ENCODE results near the gene ECEL1. TPM values are rescaled to one million over a fixed set of nuclear protein-coding genes. Genes with fewer than 3 reads are reported as not detected.

The ECEL1 gene
- total RNA-seq, 1 donor from 2014 or later, result 0.14 TPM

DNA sequence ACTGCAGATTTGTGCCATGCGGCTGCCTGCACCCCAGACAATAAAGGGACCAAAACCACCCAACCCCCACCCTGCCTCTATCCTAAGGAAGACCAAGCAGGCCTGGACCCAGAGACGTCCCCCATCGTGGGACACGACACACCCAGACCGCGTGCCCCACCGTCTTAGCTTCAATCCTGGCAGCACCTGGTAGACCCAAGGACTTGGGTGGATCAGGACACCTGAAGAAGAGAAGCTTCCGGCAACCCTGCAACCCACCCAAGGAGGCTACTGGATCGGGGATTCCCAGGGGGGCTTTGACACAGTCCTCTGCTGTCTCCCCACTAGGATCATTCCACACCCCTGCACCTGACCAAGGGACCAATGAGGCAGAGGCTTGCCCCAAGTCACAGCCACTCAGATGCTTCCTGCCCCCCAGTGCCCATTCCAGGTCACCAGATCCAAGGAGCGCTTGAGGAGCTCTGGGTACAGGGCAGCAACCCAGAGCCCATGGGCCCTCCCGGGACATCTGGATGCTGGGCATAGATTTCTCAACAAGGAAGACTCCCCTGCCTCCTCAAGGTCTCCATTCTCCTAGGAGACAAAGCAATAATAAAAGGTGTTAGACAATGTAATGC is 28.1 kb downstream of the ECEL1 start:
- no peak for TF ChIP-seq EZH2 (IDR thresholded peaks at IDR 0.05; ENCODE audit: insufficient read depth, low read length)
- TF ChIP-seq, protein P1, sequence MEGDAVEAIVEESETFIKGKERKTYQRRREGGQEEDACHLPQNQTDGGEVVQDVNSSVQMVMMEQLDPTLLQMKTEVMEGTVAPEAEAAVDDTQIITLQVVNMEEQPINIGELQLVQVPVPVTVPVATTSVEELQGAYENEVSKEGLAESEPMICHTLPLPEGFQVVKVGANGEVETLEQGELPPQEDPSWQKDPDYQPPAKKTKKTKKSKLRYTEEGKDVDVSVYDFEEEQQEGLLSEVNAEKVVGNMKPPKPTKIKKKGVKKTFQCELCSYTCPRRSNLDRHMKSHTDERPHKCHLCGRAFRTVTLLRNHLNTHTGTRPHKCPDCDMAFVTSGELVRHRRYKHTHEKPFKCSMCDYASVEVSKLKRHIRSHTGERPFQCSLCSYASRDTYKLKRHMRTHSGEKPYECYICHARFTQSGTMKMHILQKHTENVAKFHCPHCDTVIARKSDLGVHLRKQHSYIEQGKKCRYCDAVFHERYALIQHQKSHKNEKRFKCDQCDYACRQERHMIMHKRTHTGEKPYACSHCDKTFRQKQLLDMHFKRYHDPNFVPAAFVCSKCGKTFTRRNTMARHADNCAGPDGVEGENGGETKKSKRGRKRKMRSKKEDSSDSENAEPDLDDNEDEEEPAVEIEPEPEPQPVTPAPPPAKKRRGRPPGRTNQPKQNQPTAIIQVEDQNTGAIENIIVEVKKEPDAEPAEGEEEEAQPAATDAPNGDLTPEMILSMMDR (IDR thresholded peaks at IDR 0.05; ENCODE audit: insufficient read depth, low read depth, low read length), result no peak
- Mint-ChIP-seq H3K27ac (ENCODE audit: unreplicated experiment) (no peak overlapping the region), H3K9me3 (ENCODE audit: unreplicated experiment) (peaks cover 5% of the 10 kb centered on the region), H3K4me1 (ENCODE audit: low read depth, unreplicated experiment) (no peaks in the 10 kb centered on the region), H3K36me3 (ENCODE audit: low read depth, unreplicated experiment) (no peaks in the 10 kb centered on the region), H3K4me3 (ENCODE audit: unreplicated experiment) (no peak overlapping the region), H3K27me3 (ENCODE audit: low read depth, unreplicated experiment) (peaks cover 56% of the 10 kb centered on the region)
- Histone ChIP-seq H3K4me1 (ENCODE audit: insufficient read depth, low read length) (peaks cover 7% of the 10 kb centered on the region), H3K9me3 (ENCODE audit: insufficient read depth, low read depth, low read length) (no peaks in the 10 kb centered on the region), H3K27ac (ENCODE audit: low read depth, low read length) (no peak overlapping the region), H3K79me2 (ENCODE audit: insufficient read depth, low read length) (no peaks in the 10 kb centered on the region), H2AFZ (ENCODE audit: low read depth, low read length) (no peak overlapping the region), H4K20me1 (ENCODE audit: insufficient read depth, low read length) (no peaks in the 10 kb centered on the region), H3K27me3 (ENCODE audit: insufficient read depth, low read length) (peaks cover 34% of the 10 kb centered on the region), H3K9ac (ENCODE audit: low read length) (no peak overlapping the region), H3K36me3 (ENCODE audit: insufficient read depth, low read length) (no peaks in the 10 kb centered on the region), H3K4me2 (ENCODE audit: low read length) (no peak overlapping the region), H3K4me3 (ENCODE audit: insufficient read depth, low read depth, low read length) (no peak overlapping the region)
- DNase-seq (ENCODE audit: low read depth) (no peak), FAIRE-seq (no peak)

DNA sequence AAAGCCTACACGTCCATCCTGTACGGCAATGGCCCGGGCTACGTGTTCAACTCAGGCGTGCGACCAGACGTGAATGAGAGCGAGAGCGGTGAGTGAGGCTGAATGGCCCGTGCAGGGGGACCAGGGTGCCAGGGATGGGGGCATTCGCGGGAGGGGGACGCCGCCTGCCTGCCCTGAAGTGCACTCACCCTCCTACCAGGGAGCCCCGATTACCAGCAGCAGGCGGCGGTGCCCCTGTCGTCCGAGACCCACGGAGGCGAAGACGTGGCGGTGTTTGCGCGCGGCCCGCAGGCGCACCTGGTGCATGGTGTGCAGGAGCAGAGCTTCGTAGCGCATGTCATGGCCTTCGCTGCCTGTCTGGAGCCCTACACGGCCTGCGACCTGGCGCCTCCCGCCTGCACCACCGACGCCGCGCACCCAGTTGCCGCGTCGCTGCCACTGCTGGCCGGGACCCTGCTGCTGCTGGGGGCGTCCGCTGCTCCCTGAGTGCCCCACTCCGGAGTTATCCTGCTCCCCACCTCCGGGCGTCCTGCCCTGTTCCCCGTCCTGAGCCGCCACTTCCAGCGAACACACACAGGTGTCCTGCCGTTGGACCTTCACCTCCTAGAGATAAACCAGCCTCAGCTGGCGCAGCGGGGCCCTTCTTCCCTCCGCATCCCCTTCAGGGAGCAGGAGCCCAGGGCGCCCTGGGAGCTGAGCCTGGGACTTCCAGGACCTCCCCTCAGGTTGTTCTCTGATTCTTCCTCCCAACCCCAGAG is 28.8 kb downstream of the ECEL1 start:
- no peak for FAIRE-seq
- no peak for DNase-seq (ENCODE audit: low read depth)

More for the DNA sequence above, 28.8 kb downstream of the ECEL1 start:
- H3K9me3 Mint-ChIP-seq (ENCODE audit: unreplicated experiment), result peaks cover 5% of the 10 kb centered on the region
- no peak overlapping the region for H3K4me2 ChIP-seq (ENCODE audit: low read length)
- H3K27me3 Mint-ChIP-seq (ENCODE audit: low read depth, unreplicated experiment), result peaks cover 59% of the 10 kb centered on the region
- no peak overlapping the region for H3K9ac ChIP-seq (ENCODE audit: low read length)
- no peaks in the 10 kb centered on the region for H3K4me1 Mint-ChIP-seq (ENCODE audit: low read depth, unreplicated experiment)
- H3K27ac ChIP-seq (ENCODE audit: low read depth, low read length), result no peak overlapping the region
- H3K4me3 Mint-ChIP-seq (ENCODE audit: unreplicated experiment), result no peak overlapping the region
- H2AFZ ChIP-seq (ENCODE audit: low read depth, low read length), result no peak overlapping the region
- no peaks in the 10 kb centered on the region for H3K36me3 Mint-ChIP-seq (ENCODE audit: low read depth, unreplicated experiment)
- no peaks in the 10 kb centered on the region for H4K20me1 ChIP-seq (ENCODE audit: insufficient read depth, low read length)
- TF ChIP-seq, protein P1 (IDR thresholded peaks at IDR 0.05; ENCODE audit: insufficient read depth, low read depth, low read length), result no peak
- TF ChIP-seq EZH2 (IDR thresholded peaks at IDR 0.05; ENCODE audit: insufficient read depth, low read length), result no peak
- H3K4me3 ChIP-seq (ENCODE audit: insufficient read depth, low read depth, low read length), result no peak overlapping the region
- H3K36me3 ChIP-seq (ENCODE audit: insufficient read depth, low read length), result no peaks in the 10 kb centered on the region
- H3K4me1 ChIP-seq (ENCODE audit: insufficient read depth, low read length), result peaks cover 7% of the 10 kb centered on the region
- no peaks in the 10 kb centered on the region for H3K79me2 ChIP-seq (ENCODE audit: insufficient read depth, low read length)
- peaks cover 28% of the 10 kb centered on the region for H3K27me3 ChIP-seq (ENCODE audit: insufficient read depth, low read length)
- H3K27ac Mint-ChIP-seq (ENCODE audit: unreplicated experiment), result no peak overlapping the region
- no peaks in the 10 kb centered on the region for H3K9me3 ChIP-seq (ENCODE audit: insufficient read depth, low read depth, low read length)
